Ishikawa (cell line): ENCODE results near the gene HOXD12.

Experiments used
- CEBPB ChIP-seq: IDR thresholded peaks from 2 replicates; pipeline ENCODE4 v1.6.1; 2012
- CREB1 ChIP-seq: IDR thresholded peaks from 2 replicates; pipeline ENCODE4 v1.6.1; 2012; ENCODE audit warnings: low read depth
- EGR1 ChIP-seq: IDR thresholded peaks from 2 replicates; pipeline ENCODE4 v1.6.1; 2012
- EP300 ChIP-seq: IDR thresholded peaks from 2 replicates; pipeline ENCODE4 v1.6.1; 2012; ENCODE audit warnings: borderline replicate concordance
- FOXM1 ChIP-seq: IDR thresholded peaks from 2 replicates; pipeline ENCODE4 v1.6.1; 2012; ENCODE audit warnings: low read depth, borderline replicate concordance
- MAX ChIP-seq: IDR thresholded peaks from 2 replicates; pipeline ENCODE4 v1.6.1; 2012
- NFIC ChIP-seq: IDR thresholded peaks from 2 replicates; pipeline ENCODE4 v1.6.1; 2012
- RAD21 ChIP-seq: IDR thresholded peaks from 2 replicates; pipeline ENCODE4 v1.6.1; 2012; ENCODE audit warnings: low read depth
- REST ChIP-seq: IDR thresholded peaks from 2 replicates; pipeline ENCODE4 v1.6.1; 2012; ENCODE audit warnings: low read depth, mild to moderate bottlenecking
- TAF1 ChIP-seq: IDR thresholded peaks from 2 replicates; pipeline ENCODE4 v1.6.1; 2012; ENCODE audit warnings: low read depth, mild to moderate bottlenecking
- TCF12 ChIP-seq: IDR thresholded peaks from 2 replicates; pipeline ENCODE4 v1.6.1; 2012; ENCODE audit warnings: low read depth
- TEAD4 ChIP-seq: IDR thresholded peaks from 2 replicates; pipeline ENCODE4 v1.6.1; 2012
- USF1 ChIP-seq: IDR thresholded peaks from 2 replicates; pipeline ENCODE4 v1.6.1; 2012
- YY1 ChIP-seq: IDR thresholded peaks from 2 replicates; pipeline ENCODE4 v1.6.1; 2012; ENCODE audit warnings: low read depth
- ZBTB7A ChIP-seq: IDR thresholded peaks from 2 replicates; pipeline ENCODE4 v1.6.1; 2012; ENCODE audit warnings: low read depth

HOXD12 gene

GRCh38 chr2:176092270-176093144 is 7.1 kb upstream of the HOXD12 start, which contains the start of gene HOXD13:
TSS of gene HOXD13 (plus strand) at chr2:176092721. CDS start at chr2:176092891, 170 bp downstream.
- TF ChIP-seq CEBPB (no peak), USF1 (peak; percentile 89), TCF12 (0 out of 2 replicates have a peak, but pooled peaks have one; percentile 4), YY1 (0 out of 2 replicates have a peak, but pooled peaks have one; percentile 33), MAX (peak; percentile 30)

DNA sequence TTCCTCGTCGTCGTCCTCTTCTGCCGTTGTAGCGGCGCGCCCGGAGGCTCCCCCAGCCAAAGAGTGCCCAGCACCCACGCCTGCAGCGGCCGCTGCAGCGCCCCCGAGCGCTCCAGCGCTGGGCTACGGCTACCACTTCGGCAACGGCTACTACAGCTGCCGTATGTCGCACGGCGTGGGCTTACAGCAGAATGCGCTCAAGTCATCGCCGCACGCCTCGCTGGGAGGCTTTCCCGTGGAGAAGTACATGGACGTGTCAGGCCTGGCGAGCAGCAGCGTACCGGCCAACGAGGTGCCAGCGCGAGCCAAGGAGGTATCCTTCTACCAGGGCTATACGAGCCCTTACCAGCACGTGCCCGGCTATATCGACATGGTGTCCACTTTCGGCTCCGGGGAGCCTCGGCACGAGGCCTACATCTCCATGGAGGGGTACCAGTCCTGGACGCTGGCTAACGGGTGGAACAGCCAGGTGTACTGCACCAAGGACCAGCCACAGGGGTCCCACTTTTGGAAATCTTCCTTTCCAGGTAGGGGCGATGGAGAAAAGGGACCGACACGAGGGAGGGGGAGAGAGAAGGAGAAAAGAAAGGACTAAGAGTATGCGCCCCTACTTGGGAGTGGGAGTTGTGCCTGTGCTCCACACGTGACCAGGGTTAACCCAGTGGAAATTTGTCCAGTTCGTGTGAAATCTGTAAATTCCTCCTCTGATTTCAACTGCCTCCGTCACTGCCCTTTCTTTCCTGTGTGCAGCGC is 6.3 kb upstream of the HOXD12 start:
- TF ChIP-seq MAX: peak; percentile 99
- peak; percentile 37; the same call in 1 of the 2 replicates for TF ChIP-seq USF1
- no peak for TF ChIP-seq EGR1
- TF ChIP-seq NFIC: no peak

DNA sequence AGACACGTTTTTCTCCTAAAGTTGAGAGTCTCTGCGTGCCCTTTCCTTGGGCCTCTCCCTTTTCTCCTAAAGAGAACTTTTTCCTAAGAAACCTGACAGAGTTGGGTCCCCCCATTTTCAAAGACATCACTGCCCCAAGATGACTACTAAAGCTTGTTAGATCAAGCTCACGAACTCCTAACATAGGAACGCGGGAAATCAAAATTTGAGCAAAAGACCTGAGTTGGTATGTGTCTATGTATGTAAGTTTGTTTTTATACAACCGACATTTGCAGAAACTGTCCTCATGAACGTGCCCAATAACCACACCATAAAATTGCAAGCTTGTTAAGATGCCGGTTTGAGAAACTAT is 5.7 kb upstream of the HOXD12 start:
- TF ChIP-seq NFIC: no peak
- TF ChIP-seq REST: no peak
- TF ChIP-seq RAD21: no peak

DNA sequence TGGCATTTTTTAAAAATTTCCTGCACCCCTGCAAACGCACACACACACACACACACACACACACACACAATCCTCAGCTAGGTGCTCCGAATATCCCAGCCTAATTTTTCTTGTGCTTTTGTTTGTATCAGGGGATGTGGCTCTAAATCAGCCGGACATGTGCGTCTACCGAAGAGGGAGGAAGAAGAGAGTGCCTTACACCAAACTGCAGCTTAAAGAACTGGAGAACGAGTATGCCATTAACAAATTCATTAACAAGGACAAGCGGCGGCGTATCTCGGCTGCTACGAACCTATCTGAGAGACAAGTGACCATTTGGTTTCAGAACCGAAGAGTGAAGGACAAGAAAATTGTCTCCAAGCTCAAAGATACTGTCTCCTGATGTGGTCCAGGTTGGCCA is 5.2 kb upstream of the HOXD12 start:
- TF ChIP-seq ZBTB7A: no peak
- no peak for TF ChIP-seq TCF12
- no peak for TF ChIP-seq REST
- TF ChIP-seq EP300: no peak
- TF ChIP-seq RAD21: no peak
- TF ChIP-seq TEAD4: no peak
- TF ChIP-seq CEBPB: no peak
- no peak for TF ChIP-seq FOXM1
- no peak for TF ChIP-seq NFIC
- no peak for TF ChIP-seq MAX
- TF ChIP-seq EGR1: no peak
- no peak for TF ChIP-seq USF1
- no peak for TF ChIP-seq CREB1
- no peak for TF ChIP-seq YY1
- no peak for TF ChIP-seq TAF1

DNA sequence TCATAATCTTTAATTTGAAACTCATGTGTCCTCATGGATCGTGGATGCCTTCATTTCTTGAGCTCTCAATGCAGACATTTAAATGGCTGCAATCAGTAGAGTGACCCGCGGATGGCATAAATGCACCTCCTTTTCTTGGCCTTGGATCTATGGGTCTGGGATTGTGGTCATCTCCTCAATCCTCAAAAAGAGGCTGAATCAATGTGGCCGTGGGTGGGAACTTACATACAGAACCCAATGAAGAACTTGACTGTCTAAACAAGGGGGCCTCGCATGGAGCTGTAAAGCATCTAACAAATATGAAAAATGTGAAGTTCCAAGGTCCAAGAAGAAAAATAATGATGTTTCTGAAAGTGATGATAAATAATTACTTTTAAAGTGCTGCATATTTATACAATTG is 4.2 kb upstream of the HOXD12 start:
- TF ChIP-seq TAF1 (no peak), FOXM1 (no peak), MAX (no peak), CEBPB (no peak), TEAD4 (no peak), RAD21 (no peak), USF1 (no peak), ZBTB7A (no peak), REST (no peak), NFIC (no peak), EP300 (no peak), EGR1 (no peak), CREB1 (no peak)
